GM19328 (cell line): ENCODE results near the gene GPR3.

Experiments
- ATAC-seq: cut with Tn5 transposase; IDR thresholded peaks from one replicate; pipeline ENCODE4 v1.9.1; 2021; ENCODE audit warnings: mild to moderate bottlenecking, moderate library complexity; ENCODE audit not compliant: unreplicated experiment

The GPR3 gene

GRCh38 chr1:27358038-27358927, 34.1 kb upstream of the GPR3 start:
- no peak for ATAC-seq

- no peak for ATAC-seq
Observed at GRCh38 chr1:27358928-27359313, 33.5 kb upstream of the GPR3 start.

GRCh38 chr1:27359822-27360158, 32.6 kb upstream of the GPR3 start:
- no peak for ATAC-seq

- ATAC-seq: no peak
Observed at GRCh38 chr1:27360159-27361043, 32.0 kb upstream of the GPR3 start.

- ATAC-seq: no peak
Observed at GRCh38 chr1:27361044-27361402, 31.4 kb upstream of the GPR3 start.

GRCh38 chr1:27361553-27361952, 30.9 kb upstream of the GPR3 start:
- ATAC-seq: no peak

GRCh38 chr1:27363766-27364695, 28.4 kb upstream of the GPR3 start:
- ATAC-seq: no peak

GRCh38 chr1:27364696-27365371, 27.6 kb upstream of the GPR3 start:
- no peak for ATAC-seq

- ATAC-seq: no peak
Observed at GRCh38 chr1:27365372-27366112, 26.9 kb upstream of the GPR3 start.

- ATAC-seq: no peak
Observed at GRCh38 chr1:27366113-27366410, 26.4 kb upstream of the GPR3 start.

- ATAC-seq: no peak
Observed at GRCh38 chr1:27366411-27367159, 25.8 kb upstream of the GPR3 start, which contains the start of gene MAP3K6. MAP3K6 (minus strand) TSS chr1:27366961; CDS start chr1:27366597, 364 bp downstream.

- ATAC-seq: no peak
Observed at GRCh38 chr1:27367160-27367650, 25.2 kb upstream of the GPR3 start.

- ATAC-seq: no peak
Observed at GRCh38 chr1:27368869-27369582, 23.4 kb upstream of the GPR3 start.

GRCh38 chr1:27372022-27372807, 20.2 kb upstream of the GPR3 start:
- ATAC-seq: no peak

- no peak for ATAC-seq
Observed at GRCh38 chr1:27372808-27373690, 19.4 kb upstream of the GPR3 start.

- no peak for ATAC-seq
Observed at GRCh38 chr1:27374362-27375086, 17.9 kb upstream of the GPR3 start, which contains the start of gene FCN3. FCN3 (minus strand) TSS chr1:27374824; CDS start chr1:27374818, 6 bp downstream.
